Kidney (tissue), 14 donors: ENCODE results near the gene FRRS1. TPM values are rescaled to one million over a fixed set of nuclear protein-coding genes. Genes with fewer than 3 reads are reported as not detected.
A peak's percentile ranks its signal among the peaks of the same experiment; 100 is the strongest.

Experiments used
- DNase-seq, 5 donors: peaks; one replicate each; pipeline ENCODE4 v3.0.0-alpha.2; 2013 to 2020
- FAIRE-seq: peaks from 2 replicates; lab custom pipeline; 2012; peaks lifted over from hg19 to GRCh38; lab: Jason Lieb, UNC
- H3K27ac ChIP-seq, 2 donors: one replicate each; pipeline ENCODE4 v1.7.0; 2013; ENCODE audit warnings: low read depth in 2 of 2, low read length in 2 of 2, inconsistent platforms in 1 of 2
- H3K27me3 ChIP-seq: one replicate; pipeline ENCODE4 v1.7.1; 2013; ENCODE audit warnings: low read length, inconsistent platforms; ENCODE audit not compliant: control insufficient read depth, insufficient read depth
- H3K36me3 ChIP-seq, 3 donors: one replicate each; pipeline versions ENCODE4 v1.7.0 to v1.7.1; 2013; ENCODE audit warnings: low read length in 3 of 3, control low read depth in 1 of 3, inconsistent platforms in 1 of 3; ENCODE audit not compliant: insufficient read depth in 3 of 3, control insufficient read depth in 2 of 3
- H3K4me1 ChIP-seq, 3 donors: one replicate each; pipeline versions ENCODE4 v1.7.0 to v1.7.1; 2013; ENCODE audit warnings: low read length in 3 of 3, inconsistent platforms in 1 of 3, low read depth in 1 of 3; ENCODE audit not compliant: control insufficient read depth in 2 of 3, insufficient read depth in 2 of 3
- H3K4me3 ChIP-seq, 3 donors: one replicate each; pipeline versions ENCODE4 v1.7.0 to v1.8.1; 2013; ENCODE audit warnings: low read length in 3 of 3, control low read depth in 1 of 3, inconsistent platforms in 1 of 3
- H3K9ac ChIP-seq, 3 donors: one replicate each; pipeline versions ENCODE4 v1.7.0 to v1.7.1; 2013; ENCODE audit warnings: low read length in 3 of 3, control low read depth in 1 of 3, inconsistent platforms in 1 of 3
- H3K9me3 ChIP-seq, 3 donors: one replicate each; pipeline versions ENCODE4 v1.7.0 to v1.7.1; 2013; ENCODE audit warnings: low read length in 3 of 3, control low read depth in 1 of 3, inconsistent platforms in 1 of 3; ENCODE audit not compliant: control insufficient read depth in 2 of 3, insufficient read depth in 1 of 3
- CTCF ChIP-seq: IDR thresholded peaks from 3 replicates; pipeline ENCODE4 v1.5.1; 2012; ENCODE audit warnings: mild to moderate bottlenecking, moderate library complexity, borderline replicate concordance; ENCODE audit not compliant: insufficient read depth; ENCODE audit errors: extremely low read depth
- intact Hi-C: fragments of 100-400 bp; cut with DNase I; formaldehyde crosslinking; loops from one replicate; pipeline ENCODE4 v1.11.1; 2022
- polyA plus RNA-seq: library from polyadenylated mRNA; stranded (reverse); fragments of 350-450 nt; fragmentation: Illumina TruSeq; extraction: RNeasy Lipid Tissue Mini Kit (QIAGEN cat#74804); gene quantifications from one replicate; pipeline ENCODE4 v1.2.3, GENCODE V29; 2014; ENCODE audit warnings: low read depth, low replicate concordance; ENCODE audit not compliant: insufficient read depth
- total RNA-seq: library from RNA; stranded (reverse); fragmentation: NEBNext Ultra II Directional; extraction: Animal tissue kit (Norgen Biotek cat#: 25700); gene quantifications from one replicate; pipeline ENCODE4 v1.2.1, GENCODE V29; 2021
- donor health status: control.
- donor health status: control.
- donor health status: control.
- donor health status: control.
- donor health status: control.
- donor health status: DM: yes; HTN: yes; CAD: no.
- donor health status: Normal renal cell carcinoma (clear cell type).

Gene FRRS1
- total and polyA plus RNA-seq, 2 donors from 2014 or later: 1.0 to 7.4 TPM

GRCh38 chr1:99811075-99811474 is 44.6 kb upstream of the FRRS1 start:
- intact Hi-C loops: no loop called here
- no peak overlapping the region for H3K4me3 ChIP-seq
- peaks cover 0 to 2% (median 0%) of the 10 kb centered on the region in 3 donors for H3K9me3 ChIP-seq
- H3K36me3 ChIP-seq: no peaks in the 10 kb centered on the region
- peaks cover 0 to 5% (median 4%) of the 10 kb centered on the region in 3 donors for H3K4me1 ChIP-seq
- no peak for TF ChIP-seq CTCF
- H3K27me3 ChIP-seq: no peaks in the 10 kb centered on the region
- DNase-seq: no peak
- H3K27ac ChIP-seq: no peak overlapping the region
- no peak for FAIRE-seq
- no peak overlapping the region for H3K9ac ChIP-seq

GRCh38 chr1:99808391-99809115 is 42.1 kb upstream of the FRRS1 start:
- DNase-seq (peak in 4 of 5 donors; percentile 52 to 95 (median 80)), FAIRE-seq (peak; percentile 97)
- Histone ChIP-seq H3K9me3 (peaks cover 0 to 2% (median 0%) of the 10 kb centered on the region in 3 donors), H3K27me3 (no peaks in the 10 kb centered on the region), H3K9ac (peak overlapping the region in 1 of 3 donors; percentile 49), H3K4me3 (peak overlapping the region; percentile 5 to 32 (median 30)), H3K36me3 (no peaks in the 10 kb centered on the region), H3K27ac (no peak overlapping the region), H3K4me1 (peaks cover 0 to 5% (median 4%) of the 10 kb centered on the region in 3 donors)
- intact Hi-C loops: no loop called here
- peak; percentile 64 for TF ChIP-seq CTCF

- no peak for TF ChIP-seq CTCF
- no peak overlapping the region for H3K4me3 ChIP-seq
- H3K27ac ChIP-seq: no peak overlapping the region
- peaks cover 0 to 2% (median 0%) of the 10 kb centered on the region in 3 donors for H3K9me3 ChIP-seq
- H3K4me1 ChIP-seq: peaks cover 0 to 5% (median 4%) of the 10 kb centered on the region in 3 donors
- FAIRE-seq (no peak), DNase-seq (no peak)
- no peak overlapping the region for H3K9ac ChIP-seq
- intact Hi-C loops: no loop called here
- H3K36me3 ChIP-seq: no peaks in the 10 kb centered on the region
- no peaks in the 10 kb centered on the region for H3K27me3 ChIP-seq
Observed at GRCh38 chr1:99806882-99807281, 40.4 kb upstream of the FRRS1 start.
